Measurements from ENCODE around the gene ZNHIT2.

Gene ZNHIT2

DNA sequence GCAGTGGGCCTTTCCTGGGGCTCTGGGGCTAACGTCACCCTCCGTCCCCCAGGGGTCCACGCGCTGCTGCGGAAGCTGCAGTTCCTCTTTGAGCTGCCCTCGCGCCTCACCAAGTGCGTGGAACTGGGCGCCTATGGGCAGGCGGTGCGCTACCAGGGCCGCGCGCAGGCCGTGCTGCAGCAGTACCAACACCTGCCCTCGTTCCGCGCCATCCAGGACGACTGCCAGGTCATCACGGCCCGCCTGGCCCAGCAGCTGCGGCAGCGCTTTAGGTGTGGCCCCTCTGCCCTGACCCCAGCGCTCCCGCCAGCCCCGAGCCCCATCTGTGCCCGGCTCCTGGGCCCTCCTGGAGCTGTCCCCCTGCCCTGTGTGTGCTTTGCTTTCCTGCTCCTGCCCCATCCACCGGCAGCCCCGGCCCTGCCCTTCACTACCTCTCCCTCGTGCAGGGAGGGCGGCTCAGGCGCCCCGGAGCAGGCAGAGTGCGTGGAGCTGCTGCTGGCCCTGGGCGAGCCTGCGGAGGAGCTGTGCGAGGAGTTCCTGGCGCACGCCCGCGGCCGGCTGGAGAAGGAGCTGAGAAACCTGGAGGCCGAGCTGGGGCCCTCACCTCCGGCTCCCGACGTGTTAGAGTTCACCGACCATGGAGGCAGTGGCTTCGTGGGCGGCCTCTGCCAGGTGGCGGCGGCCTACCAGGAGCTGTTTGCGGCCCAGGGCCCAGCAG is 9.6 kb downstream of the ZNHIT2 start:
- TF ChIP-seq GATA3 (IDR thresholded peaks at IDR 0.05; ENCODE audit: low read depth, low read length) = no peak
- no peak for TF ChIP-seq GATA2 (IDR thresholded peaks at IDR 0.05; ENCODE audit: low read depth, low read length)

DNA sequence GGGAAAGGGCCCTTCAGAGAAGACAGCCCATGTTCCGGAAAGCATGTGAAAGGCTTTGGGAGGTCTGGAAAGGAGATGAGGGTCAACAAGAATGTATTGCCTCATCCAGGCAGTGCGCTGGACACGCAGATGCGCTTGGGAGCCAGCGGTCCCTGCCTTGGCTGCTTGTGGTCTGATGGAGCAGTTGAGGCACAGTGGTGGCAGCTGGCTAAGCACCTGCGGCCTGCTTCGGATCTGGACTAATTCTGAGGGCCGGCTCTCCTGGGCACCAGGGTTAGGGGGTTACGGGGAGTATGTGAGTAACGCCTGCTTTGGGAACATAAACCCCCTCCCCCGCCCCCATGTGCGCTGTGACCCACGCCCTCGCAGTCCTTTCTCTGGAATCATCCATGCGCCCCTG is 10.4 kb downstream of the ZNHIT2 start:
- TF ChIP-seq GATA3 (IDR thresholded peaks at IDR 0.05; ENCODE audit: low read depth, low read length) = no peak
- TF ChIP-seq GATA2 (IDR thresholded peaks at IDR 0.05; ENCODE audit: low read depth, low read length) = no peak

DNA sequence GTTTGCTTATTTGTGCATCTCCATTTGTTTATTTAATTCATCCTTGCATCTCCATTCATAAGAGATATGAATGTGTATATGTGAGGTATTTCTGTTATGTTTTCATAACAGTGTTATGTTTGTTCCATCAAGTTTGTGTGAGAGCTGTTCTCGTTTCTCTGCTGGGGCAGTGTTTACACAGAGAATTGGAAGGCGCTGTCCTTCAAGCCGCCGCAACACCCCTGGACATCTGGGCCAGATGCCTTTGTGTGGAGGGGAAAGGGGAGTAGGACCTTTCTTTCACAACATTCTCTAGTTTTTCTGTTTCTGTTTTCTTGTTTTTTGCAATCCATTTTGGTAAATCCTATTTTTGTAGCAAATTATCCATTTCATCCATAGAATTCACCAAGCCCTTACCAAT is 12.9 kb downstream of the ZNHIT2 start:
- TF ChIP-seq GATA2 (IDR thresholded peaks at IDR 0.05; ENCODE audit: low read depth, low read length) (no peak), GATA3 (IDR thresholded peaks at IDR 0.05; ENCODE audit: low read depth, low read length) (no peak)

DNA sequence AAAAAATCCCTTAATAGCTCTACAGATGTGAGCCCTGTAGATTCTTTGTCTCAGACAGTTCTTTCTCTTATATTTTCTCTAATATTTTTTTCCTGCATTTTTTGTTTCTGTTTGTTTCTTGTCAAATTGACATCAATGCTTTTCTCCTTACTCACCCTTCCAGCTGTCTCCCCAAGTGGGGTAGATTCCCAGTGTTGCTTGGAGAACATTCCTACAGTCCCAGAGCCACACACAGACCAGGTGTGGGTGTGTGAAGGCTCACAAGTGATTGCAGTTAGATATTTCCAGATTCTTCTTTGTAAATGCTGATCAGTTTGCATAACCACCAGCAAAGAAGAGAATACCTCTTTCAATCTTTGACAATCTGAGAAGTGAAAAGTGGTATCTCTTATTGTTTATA is 14.0 kb downstream of the ZNHIT2 start:
- TF ChIP-seq GATA3 (IDR thresholded peaks at IDR 0.05; ENCODE audit: low read depth, low read length) (no peak), GATA2 (IDR thresholded peaks at IDR 0.05; ENCODE audit: low read depth, low read length) (no peak)

DNA sequence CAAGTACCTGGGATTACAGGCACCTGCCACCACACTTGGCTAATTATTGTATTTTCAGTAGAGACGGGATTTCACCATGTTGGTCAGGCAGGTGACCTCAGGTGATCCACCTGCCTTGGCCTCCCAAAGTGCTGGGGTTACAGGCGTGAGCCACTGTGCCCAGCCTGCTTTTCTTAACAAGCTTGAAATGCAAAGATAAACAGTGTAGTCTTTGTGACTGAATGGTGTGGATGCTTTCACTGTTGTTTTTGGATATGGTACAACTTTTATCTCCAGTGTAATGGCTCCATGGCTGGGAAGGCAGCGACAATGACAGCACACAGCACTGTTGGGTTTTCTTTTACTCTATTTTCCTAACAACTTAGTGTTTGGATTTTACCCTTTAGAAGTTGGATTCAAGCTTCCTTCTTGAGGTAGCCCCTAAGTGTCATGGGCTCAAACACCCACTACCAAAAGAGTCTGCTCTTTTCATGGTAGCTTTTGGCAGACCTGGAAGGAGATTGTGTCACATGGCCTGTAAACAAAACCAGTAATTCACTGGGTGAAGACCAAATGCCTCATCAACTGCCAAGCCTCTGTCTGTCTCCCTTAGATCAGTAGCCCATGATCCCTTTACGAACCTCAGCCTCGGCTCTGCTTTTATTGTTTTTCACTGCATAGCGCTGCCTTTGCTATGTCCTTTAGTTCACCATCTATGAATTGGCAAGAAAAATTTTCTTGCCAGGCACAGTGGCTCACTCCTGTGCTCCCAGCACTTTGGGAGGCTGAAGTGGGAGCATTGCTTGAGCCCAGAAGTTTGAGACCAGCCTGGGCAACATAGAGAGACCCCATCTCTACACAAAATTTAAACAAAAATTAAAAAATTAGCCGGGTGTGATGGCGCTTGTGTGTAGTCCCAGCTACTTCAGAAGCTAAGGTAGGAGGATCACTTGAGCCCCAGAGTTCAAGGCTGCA is 15.1 kb downstream of the ZNHIT2 start:
- no peak for TF ChIP-seq GATA3 (IDR thresholded peaks at IDR 0.05; ENCODE audit: low read depth, low read length)
- no peak for TF ChIP-seq GATA2 (IDR thresholded peaks at IDR 0.05; ENCODE audit: low read depth, low read length)

DNA sequence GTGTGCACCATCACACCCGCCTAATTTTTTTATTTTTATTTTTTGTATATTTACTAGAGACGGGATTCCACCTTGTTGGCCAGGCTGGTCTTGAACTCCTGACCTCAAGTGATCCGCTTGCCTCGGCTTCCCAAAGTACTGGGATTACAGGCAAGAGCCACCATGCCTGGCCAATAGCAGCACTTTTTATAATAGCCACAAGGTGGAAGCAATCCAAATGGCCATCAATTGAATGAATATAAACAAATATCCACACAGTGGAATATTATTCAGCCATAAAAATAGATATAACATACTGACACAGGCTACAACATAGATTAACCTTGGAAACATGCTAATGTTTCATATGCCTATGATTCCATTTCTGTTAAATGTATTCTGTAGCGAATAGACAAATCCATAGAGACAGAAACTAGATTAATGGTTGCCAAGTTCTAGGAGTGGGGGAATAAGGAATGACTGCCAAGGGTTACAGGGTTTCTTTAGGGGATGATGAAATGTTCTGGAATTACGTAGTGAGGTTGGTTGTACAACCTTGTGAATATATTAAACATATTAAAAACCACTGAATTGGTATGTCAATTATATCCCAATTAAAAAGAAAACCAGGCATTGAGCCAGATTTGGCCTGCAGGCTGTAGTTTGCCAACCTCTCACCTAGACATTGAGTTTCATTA is 16.7 kb downstream of the ZNHIT2 start:
- TF ChIP-seq GATA3 (IDR thresholded peaks at IDR 0.05; ENCODE audit: low read depth, low read length) = no peak
- TF ChIP-seq GATA2 (IDR thresholded peaks at IDR 0.05; ENCODE audit: low read depth, low read length) = no peak

DNA sequence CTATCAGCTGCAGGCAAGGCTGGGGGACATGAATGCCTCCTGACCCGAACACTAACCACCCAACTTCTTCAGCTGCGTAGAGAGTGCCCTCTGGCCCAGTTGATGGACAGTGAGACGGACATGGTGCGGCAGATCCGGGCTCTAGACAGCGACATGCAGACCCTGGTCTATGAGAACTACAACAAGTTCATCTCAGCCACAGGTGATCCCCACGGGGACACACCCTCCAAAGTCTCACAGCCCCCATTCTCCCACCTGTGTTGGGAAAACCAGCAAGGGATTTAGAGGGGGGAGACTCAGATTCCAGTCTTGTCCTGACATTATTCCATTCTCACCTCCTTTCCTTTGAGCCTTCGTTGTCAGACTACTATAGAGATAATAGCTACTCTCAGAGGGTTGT is 20.6 kb downstream of the ZNHIT2 start:
- TF ChIP-seq GATA2 (IDR thresholded peaks at IDR 0.05; ENCODE audit: low read depth, low read length) (no peak), GATA3 (IDR thresholded peaks at IDR 0.05; ENCODE audit: low read depth, low read length) (no peak)

DNA sequence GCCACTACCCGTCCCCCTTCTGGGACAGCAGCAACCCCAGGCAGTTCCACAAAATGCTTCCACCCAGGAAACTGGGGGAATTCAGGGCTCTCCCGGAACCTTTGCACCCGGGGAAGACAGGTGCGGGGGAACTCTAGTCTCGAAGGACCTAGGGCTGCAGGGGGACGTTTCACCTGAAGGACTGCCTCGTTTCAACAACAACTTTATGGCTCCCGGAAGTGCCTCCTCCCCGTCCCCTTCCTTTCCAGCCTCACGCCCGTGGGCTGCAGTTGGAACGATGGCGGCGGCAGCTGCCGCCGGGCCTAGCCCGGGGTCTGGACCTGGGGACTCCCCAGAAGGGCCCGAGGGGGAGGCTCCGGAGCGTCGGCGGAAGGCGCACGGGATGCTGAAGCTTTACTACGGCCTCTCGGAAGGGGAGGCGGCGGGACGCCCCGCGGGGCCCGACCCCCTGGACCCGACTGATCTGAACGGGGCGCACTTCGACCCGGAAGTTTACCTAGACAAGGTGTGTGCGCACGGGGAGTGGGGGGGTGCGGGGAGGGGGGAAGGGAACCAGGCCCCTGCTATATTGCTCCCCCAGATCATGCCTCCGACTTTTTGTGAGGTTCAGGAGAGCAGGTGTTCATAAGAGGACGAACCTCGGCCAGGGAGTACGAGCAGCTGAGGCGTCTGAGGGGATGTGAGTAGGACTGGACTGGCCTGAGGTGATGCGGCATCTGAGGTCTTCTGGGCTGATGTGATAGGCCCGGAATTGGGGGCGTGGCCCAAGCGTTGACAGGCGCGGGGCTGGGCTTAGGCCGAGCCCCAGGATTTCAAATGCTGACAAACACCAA is 21.3 kb downstream of the ZNHIT2 start, which contains the start of gene VPS51:
Gene VPS51, plus strand, starts transcription at position 241 of the 833 bp plus-strand sequence. Its CDS starts 37 bp downstream, at position 278.
- no peak for TF ChIP-seq GATA3 (IDR thresholded peaks at IDR 0.05; ENCODE audit: low read depth, low read length)
- 0 out of 2 replicates have a peak, but pooled peaks have one; percentile 25 for TF ChIP-seq GATA2 (IDR thresholded peaks at IDR 0.05; ENCODE audit: low read depth, low read length)

DNA sequence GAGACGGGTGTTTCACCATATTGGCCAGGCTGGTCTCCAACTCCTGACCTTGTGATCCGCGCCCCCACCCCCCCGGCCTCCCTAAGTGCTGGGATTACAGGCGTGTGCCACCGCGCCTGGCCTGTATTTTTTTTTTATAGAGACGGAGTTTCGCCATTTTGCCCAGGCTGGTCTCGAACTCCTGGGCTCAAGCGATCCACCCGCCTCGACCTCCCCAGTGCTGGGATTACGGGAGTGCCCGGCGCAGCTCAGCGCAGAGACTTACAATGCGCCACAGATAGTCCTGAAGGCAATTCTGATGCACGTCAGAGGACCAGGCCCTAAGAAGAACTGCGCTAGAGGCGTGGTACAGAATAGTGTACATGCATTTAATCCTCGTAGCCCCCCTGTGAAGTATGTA is 22.1 kb downstream of the ZNHIT2 start:
- TF ChIP-seq GATA3 (IDR thresholded peaks at IDR 0.05; ENCODE audit: low read depth, low read length) = no peak
- TF ChIP-seq GATA2 (IDR thresholded peaks at IDR 0.05; ENCODE audit: low read depth, low read length) = no peak

DNA sequence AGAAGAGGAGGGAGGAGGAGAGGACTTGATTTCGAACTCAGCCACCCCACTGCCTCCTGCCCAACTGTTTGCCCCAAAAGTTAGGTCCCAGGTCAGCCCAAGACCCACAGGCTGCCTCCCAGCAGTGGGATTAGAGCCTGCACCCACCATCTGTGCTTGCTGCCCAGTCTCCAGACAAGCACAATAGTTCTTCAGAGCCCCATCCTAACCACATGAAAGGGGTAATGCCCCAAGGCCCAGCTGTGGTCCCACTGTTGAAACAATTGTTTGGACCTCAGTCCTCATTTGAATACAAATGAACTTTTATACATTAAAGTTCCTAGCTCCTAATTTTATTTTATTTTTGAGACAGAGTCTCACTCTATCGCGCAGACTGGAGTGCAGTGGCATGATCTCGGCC is 26.9 kb downstream of the ZNHIT2 start:
- TF ChIP-seq GATA3 (IDR thresholded peaks at IDR 0.05; ENCODE audit: low read depth, low read length) (no peak), GATA2 (IDR thresholded peaks at IDR 0.05; ENCODE audit: low read depth, low read length) (no peak)

DNA sequence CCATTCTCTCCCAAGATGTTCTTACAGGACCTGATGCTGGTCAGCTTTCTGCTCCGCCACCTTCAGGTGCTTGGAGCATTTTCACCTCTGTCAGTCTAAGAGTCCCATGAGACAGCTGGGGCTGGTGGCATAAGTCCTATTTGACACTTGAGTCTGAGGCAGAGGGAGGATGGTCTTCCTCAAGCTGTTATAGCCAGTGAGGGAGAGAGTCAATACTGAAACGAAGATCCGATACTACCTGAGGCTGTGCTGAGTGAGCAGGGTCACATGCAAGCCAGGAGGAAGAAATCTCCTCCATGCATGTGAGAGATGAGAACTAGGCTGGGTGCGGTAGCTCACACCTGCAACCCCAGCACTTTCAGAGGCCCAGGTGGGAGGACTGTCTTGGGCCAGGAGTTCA is 27.9 kb downstream of the ZNHIT2 start:
- no peak for TF ChIP-seq GATA2 (IDR thresholded peaks at IDR 0.05; ENCODE audit: low read depth, low read length)
- TF ChIP-seq GATA3 (IDR thresholded peaks at IDR 0.05; ENCODE audit: low read depth, low read length) = no peak

DNA sequence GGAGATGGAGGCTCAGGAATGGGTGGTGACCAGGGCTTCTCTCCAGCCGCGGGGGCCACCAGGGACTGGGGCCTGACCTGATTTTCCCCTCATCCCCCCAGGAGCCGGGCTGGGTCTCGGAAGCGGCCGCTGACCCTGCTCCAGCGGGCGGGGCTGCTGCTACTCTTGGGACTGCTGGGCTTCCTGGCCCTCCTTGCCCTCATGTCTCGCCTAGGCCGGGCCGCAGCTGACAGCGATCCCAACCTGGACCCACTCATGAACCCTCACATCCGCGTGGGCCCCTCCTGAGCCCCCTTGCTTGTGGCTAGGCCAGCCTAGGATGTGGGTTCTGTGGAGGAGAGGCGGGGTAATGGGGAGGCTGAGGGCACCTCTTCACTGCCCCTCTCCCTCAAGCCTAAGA is 29.7 kb downstream of the ZNHIT2 start:
- TF ChIP-seq GATA2 (IDR thresholded peaks at IDR 0.05; ENCODE audit: low read depth, low read length) (no peak), GATA3 (IDR thresholded peaks at IDR 0.05; ENCODE audit: low read depth, low read length) (no peak)

DNA sequence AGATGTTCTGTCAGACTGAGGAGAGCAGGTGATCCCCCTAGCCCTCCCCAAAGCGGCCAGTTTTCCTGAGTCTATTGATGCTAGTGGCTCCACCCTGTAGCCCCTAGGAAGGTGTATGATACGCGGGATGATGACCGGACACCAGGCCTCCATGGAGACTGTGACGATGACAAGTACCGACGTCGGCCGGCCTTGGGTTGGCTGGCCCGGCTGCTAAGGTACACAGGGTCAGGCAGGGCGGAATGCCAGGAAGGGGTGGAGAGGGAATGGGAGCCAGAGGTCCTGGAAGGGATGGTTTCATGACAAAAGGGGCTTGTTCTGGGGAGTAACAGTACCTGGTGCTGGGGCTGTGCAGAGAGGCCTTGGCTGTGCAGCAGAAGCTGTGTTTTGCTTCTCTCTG is 30.3 kb downstream of the ZNHIT2 start:
- no peak for TF ChIP-seq GATA2 (IDR thresholded peaks at IDR 0.05; ENCODE audit: low read depth, low read length)
- TF ChIP-seq GATA3 (IDR thresholded peaks at IDR 0.05; ENCODE audit: low read depth, low read length) = no peak

Data from SH-SY5Y (cell line).